Keratinocyte (primary cell): ENCODE data around the gene C6orf47. TPM values are rescaled to one million over a fixed set of nuclear protein-coding genes. Genes with fewer than 3 reads are reported as not detected.

ENCODE experiments used
- DNase-seq: peaks from one replicate; pipeline ENCODE4 v3.0.0-alpha.2; 2011; ENCODE audit warnings: low read depth, missing footprints, low spot score
- FAIRE-seq: peaks from 2 replicates; lab custom pipeline; 2011; peaks lifted over from hg19 to GRCh38; lab: Jason Lieb, UNC
- H2AFZ ChIP-seq: 2 replicates; pipeline ENCODE4 v1.6.0; 2012; ENCODE audit warnings: low read length, control low read depth, inconsistent platforms; ENCODE audit not compliant: control insufficient read depth
- H3K27ac ChIP-seq: 2 replicates; pipeline ENCODE4 v1.5.1; 2011; ENCODE audit warnings: low read length; ENCODE audit not compliant: control insufficient read depth, insufficient read depth
- H3K27me3 ChIP-seq: 3 replicates; pipeline ENCODE4 v1.6.0; 2011; ENCODE audit warnings: low read length; ENCODE audit not compliant: control insufficient read depth, insufficient read depth; ENCODE audit errors: extremely low read depth
- H3K36me3 ChIP-seq, 2 experiments: 2 replicates in 1 of 2; 3 replicates in 1 of 2; pipeline ENCODE4 v1.5.1; 2011; ENCODE audit warnings: low read length in 2 of 2, mild to moderate bottlenecking in 1 of 2; ENCODE audit not compliant: control insufficient read depth in 2 of 2, insufficient read depth in 2 of 2; ENCODE audit errors: extremely low read depth in 1 of 2
- H3K4me1 ChIP-seq: 3 replicates; pipeline ENCODE4 v1.5.1; 2011; ENCODE audit warnings: low read length; ENCODE audit not compliant: control insufficient read depth, insufficient read depth; ENCODE audit errors: extremely low read depth
- H3K4me2 ChIP-seq: 3 replicates; pipeline ENCODE4 v1.6.0; 2011; ENCODE audit warnings: low read depth, low read length; ENCODE audit not compliant: control insufficient read depth, insufficient read depth; ENCODE audit errors: extremely low read depth
- H3K4me3 ChIP-seq, 3 experiments: fragments of 200-600 bp in 1 of 3; sonication (generic) in 1 of 3; 2 replicates in 2 of 3; 3 replicates in 1 of 3; pipeline ENCODE4 v1.5.1; 2011 to 2016; ENCODE audit warnings: low read length in 3 of 3, mild to moderate bottlenecking in 3 of 3, control low read depth in 2 of 3, inconsistent platforms in 1 of 3, low read depth in 1 of 3, mixed read lengths in 1 of 3, mixed run types in 1 of 3, moderate library complexity in 1 of 3; ENCODE audit not compliant: control insufficient read depth in 2 of 3, insufficient read depth in 2 of 3; ENCODE audit errors: extremely low read depth in 1 of 3
- H3K79me2 ChIP-seq: 2 replicates; pipeline ENCODE4 v1.6.0; 2012; ENCODE audit warnings: low read length; ENCODE audit not compliant: control insufficient read depth, insufficient read depth
- H3K9ac ChIP-seq: 3 replicates; pipeline ENCODE4 v1.6.0; 2011; ENCODE audit warnings: low read length; ENCODE audit not compliant: control insufficient read depth, insufficient read depth; ENCODE audit errors: extremely low read depth
- H3K9me1 ChIP-seq: 3 replicates; pipeline ENCODE4 v1.6.0; 2011; ENCODE audit warnings: low read length; ENCODE audit not compliant: control insufficient read depth, insufficient read depth; ENCODE audit errors: extremely low read depth
- H3K9me3 ChIP-seq: 2 replicates; pipeline ENCODE4 v1.5.1; 2012; ENCODE audit warnings: low read depth, low read length; ENCODE audit not compliant: control insufficient read depth
- H4K20me1 ChIP-seq: 3 replicates; pipeline ENCODE4 v1.6.0; 2011; ENCODE audit warnings: low read length; ENCODE audit not compliant: control insufficient read depth, insufficient read depth; ENCODE audit errors: extremely low read depth
- CTCF ChIP-seq, 3 experiments: IDR thresholded peaks in 1 of 3; conservative IDR thresholded peaks in 1 of 3; optimal IDR thresholded peaks in 1 of 3; 2 replicates in 2 of 3; 3 replicates in 1 of 3; pipeline versions ENCODE3 to v1.5.1; 2011; ENCODE audit warnings: low read length in 3 of 3, mild to moderate bottlenecking in 3 of 3, moderate library complexity in 2 of 3, control low read depth in 1 of 3, inconsistent platforms in 1 of 3; ENCODE audit not compliant: insufficient read depth in 2 of 3; ENCODE audit errors: extremely low read depth in 1 of 3
- EZH2 ChIP-seq: IDR thresholded peaks from one replicate; pipeline ENCODE4 v1.6.1; 2012; ENCODE audit warnings: inconsistent platforms, mild to moderate bottlenecking, low read length, moderate library complexity
- dilution Hi-C: fragments of 300-500 bp; cut with MboI; formaldehyde crosslinking; loops from one replicate; pipeline ENCODE4 v1.7.0; 2020; ENCODE audit warnings: low sequenced_read_pairs; ENCODE audit not compliant: extremely low pct_ligation_motif_present
- polyA plus RNA-seq, 5 experiments: library from polyadenylated mRNA; depleted of rRNA in 3 of 5; stranded (reverse) in 3 of 5; stranded (forward) in 1 of 5; unstranded in 1 of 5; fragments of >200 nt; gene quantifications; 1 replicate in 1 of 5; 2 replicates in 3 of 5; 3 replicates in 1 of 5; pipeline versions ENCODE4 v1.2.1 to v1.2.3, GENCODE V29; 2011 to 2012; ENCODE audit warnings: missing spikeins in 2 of 5, low read depth in 1 of 5, low replicate concordance in 1 of 5

C6orf47 gene
- polyA plus RNA-seq, 1 donor (not counting 4 experiments of a cell fraction or from before 2014, with no cell fraction given), result 7.9 TPM

- Histone ChIP-seq H3K9ac (no peak overlapping the region), H3K4me3 (no peak overlapping the region), H4K20me1 (no peaks in the 10 kb centered on the region), H3K4me1 (no peaks in the 10 kb centered on the region), H2AFZ (no peak overlapping the region), H3K9me1 (no peaks in the 10 kb centered on the region), H3K27me3 (no peaks in the 10 kb centered on the region), H3K27ac (no peak overlapping the region), H3K79me2 (no peaks in the 10 kb centered on the region), H3K9me3 (no peaks in the 10 kb centered on the region), H3K36me3 (peaks cover 49 to 54% of the 10 kb centered on the region in 2 experiments), H3K4me2 (no peak overlapping the region)
- TF ChIP-seq CTCF (optimal IDR thresholded peaks at IDR 0.05 in 1 of 3, IDR thresholded peaks at IDR 0.05 in 1 of 3, conservative IDR thresholded peaks at IDR 0.05 in 1 of 3; ENCODE audit: extremely low read depth in 1 of 3, insufficient read depth in 2 of 3, low read length in 3 of 3), result no peak
- no peak for TF ChIP-seq EZH2
- dilution Hi-C loops, result no loop called here
- FAIRE-seq (no peak), DNase-seq (no peak)
These were observed 19.2 kb downstream of the C6orf47 start for GRCh38 chr6:31641370-31641769.

- H3K79me2 ChIP-seq, result no peaks in the 10 kb centered on the region
- no peaks in the 10 kb centered on the region for H3K9me3 ChIP-seq
- no peak for TF ChIP-seq EZH2
- no peak for TF ChIP-seq CTCF (optimal IDR thresholded peaks at IDR 0.05 in 1 of 3, IDR thresholded peaks at IDR 0.05 in 1 of 3, conservative IDR thresholded peaks at IDR 0.05 in 1 of 3; ENCODE audit: extremely low read depth in 1 of 3, insufficient read depth in 2 of 3, low read length in 3 of 3)
- dilution Hi-C loops, result no loop called here
- no peaks in the 10 kb centered on the region for H3K9me1 ChIP-seq
- no peak overlapping the region for H3K9ac ChIP-seq
- H3K36me3 ChIP-seq, result peaks cover 54 to 58% of the 10 kb centered on the region in 2 experiments
- no peak overlapping the region for H2AFZ ChIP-seq
- H4K20me1 ChIP-seq, result no peaks in the 10 kb centered on the region
- H3K4me1 ChIP-seq, result no peaks in the 10 kb centered on the region
- H3K27me3 ChIP-seq, result no peaks in the 10 kb centered on the region
- no peak overlapping the region for H3K4me3 ChIP-seq
- H3K27ac ChIP-seq, result no peak overlapping the region
- FAIRE-seq (no peak), DNase-seq (no peak)
- H3K4me2 ChIP-seq, result no peak overlapping the region
These were observed 20.0 kb downstream of the C6orf47 start for GRCh38 chr6:31640612-31641011.
